Tibial nerve (tissue), 4 donors: Measurements from ENCODE around the gene FXYD5. TPM values are rescaled to one million over a fixed set of nuclear protein-coding genes. Genes with fewer than 3 reads are reported as not detected.
A peak's percentile ranks its signal among the peaks of the same experiment; 100 is the strongest.

ENCODE experiments used
- DNase-seq, 2 donors: peaks; one replicate each; pipeline ENCODE4 v3.0.0-alpha.2; 2019; ENCODE audit warnings: low spot score in 2 of 2
- H3K27ac ChIP-seq, 4 donors: fragments of 200-600 bp; sonication (generic) in 3 of 4; one replicate each; pipeline ENCODE4 v1.5.1; 2017 to 2019; ENCODE audit warnings: mild to moderate bottlenecking in 1 of 4
- H3K27me3 ChIP-seq, 2 donors: fragments of 200-600 bp; sonication (generic) in 1 of 2; one replicate each; pipeline versions ENCODE4 v1.5.1 to v1.6.0; 2017 to 2019
- H3K36me3 ChIP-seq, 3 donors: fragments of 200-600 bp; sonication (generic); one replicate each; pipeline ENCODE4 v1.5.1; 2018 to 2019
- H3K4me1 ChIP-seq, 4 donors: fragments of 200-600 bp; sonication (generic) in 3 of 4; one replicate each; pipeline ENCODE4 v1.5.1; 2017 to 2019
- H3K4me3 ChIP-seq, 4 donors: fragments of 200-600 bp; sonication (generic) in 3 of 4; one replicate each; pipeline ENCODE4 v1.5.1; 2017 to 2019; ENCODE audit warnings: mild to moderate bottlenecking in 1 of 4, moderate library complexity in 1 of 4
- H3K9me3 ChIP-seq, 4 donors: fragments of 200-600 bp; sonication (generic) in 3 of 4; one replicate each; pipeline ENCODE4 v1.5.1; 2017 to 2019
- CTCF ChIP-seq, 5 experiments: fragments of 200-600 bp in 3 of 5; fragments of 450-650 bp in 2 of 5; sonication (generic) in 3 of 5; IDR thresholded peaks; one replicate each; pipeline ENCODE4 v1.5.1; 2016 to 2019; ENCODE audit warnings: antibody characterized with exemption in 5 of 5, mild to moderate bottlenecking in 3 of 5, moderate library complexity in 2 of 5
- EP300 ChIP-seq, 2 donors: sonication (generic); formaldehyde crosslinking; IDR thresholded peaks; one replicate each; pipeline ENCODE4 v1.6.1; 2017; ENCODE audit warnings: antibody characterized with exemption in 2 of 2, mild to moderate bottlenecking in 1 of 2
- POLR2A ChIP-seq, 2 donors: fragments of 450-650 bp; IDR thresholded peaks; one replicate each; pipeline ENCODE4 v1.6.1; 2017; ENCODE audit warnings: antibody characterized with exemption in 2 of 2, mild to moderate bottlenecking in 2 of 2, moderate library complexity in 2 of 2
- whole genome bisulfite sequencing, 2 donors: methylation state at CpG; one replicate each; pipeline ENCODE4 v1.1.5; 2018; 5-methylcytosine and 5-hydroxymethylcytosine counted together
- total RNA-seq, 4 donors: library from RNA; depleted of rRNA; stranded (reverse); fragments of >200 nt; gene quantifications; one replicate each; pipeline ENCODE4 v1.1.0, GENCODE V29; 2016

Gene FXYD5
- total RNA-seq, 4 donors from 2014 or later, result 19.9 to 53.4 (median 37.5) TPM

DNA sequence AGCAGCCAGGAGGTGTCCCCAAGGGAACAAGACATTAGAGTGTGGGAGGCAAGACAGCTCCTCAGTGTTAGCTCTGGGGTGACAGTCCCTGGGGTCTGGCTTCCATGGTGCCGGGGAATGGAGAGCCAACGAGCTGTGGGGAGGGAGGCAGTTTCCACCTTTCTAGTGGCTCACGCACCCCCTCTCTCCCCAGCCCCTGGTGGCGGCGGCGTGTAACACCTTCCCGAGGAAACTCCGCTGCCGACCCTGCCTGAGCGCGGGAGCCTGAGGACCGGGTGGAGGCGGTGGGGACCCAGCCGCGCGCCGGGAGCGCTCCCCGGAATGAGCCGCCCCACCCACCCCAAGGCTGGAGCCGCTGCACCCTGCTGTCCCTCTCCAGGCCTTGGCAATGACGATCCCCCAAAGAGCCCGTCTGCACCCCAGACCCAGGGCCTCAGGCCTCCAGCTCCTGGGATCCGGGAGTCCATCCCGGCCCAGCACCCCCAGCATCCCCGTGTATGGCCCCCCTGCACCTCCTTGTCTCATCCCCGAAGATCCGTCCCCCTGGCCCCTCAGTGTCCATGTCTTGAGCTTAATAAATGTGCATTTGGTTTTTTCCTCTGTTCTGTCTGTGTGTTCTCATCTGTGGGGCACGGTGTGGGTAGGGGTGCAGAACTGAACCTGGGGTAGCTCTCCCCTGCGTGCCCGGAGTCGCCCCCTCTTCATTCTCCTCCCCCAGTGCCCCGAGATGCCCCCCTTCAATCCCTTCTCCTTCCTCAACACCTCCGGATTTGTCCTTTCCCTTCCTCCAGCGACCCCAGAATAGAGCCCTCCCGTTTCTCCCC is 622 bp upstream of the FXYD5 start:
- Histone ChIP-seq H3K4me3 (peak overlapping the region; percentile 28 to 63 (median 48)), H3K27me3 (peaks cover 0 to 35% of the 10 kb centered on the region in 2 donors), H3K36me3 (peaks cover 0 to 17% (median 6%) of the 10 kb centered on the region in 3 donors), H3K4me1 (peaks cover 0 to 37% (median 5%) of the 10 kb centered on the region in 4 donors), H3K27ac (peak overlapping the region in 3 of 4 donors; percentile 53 to 87 (median 78)), H3K9me3 (no peaks in the 10 kb centered on the region)
- 3% methylated on average over 34 to 36 of the region's 36 CpGs for WGBS, 2 donors
- TF ChIP-seq POLR2A (IDR thresholded peaks at IDR 0.05), result no peak
- no peak for TF ChIP-seq EP300 (IDR thresholded peaks at IDR 0.05)
- peak; percentile 12 to 63 (median 53) for TF ChIP-seq CTCF (IDR thresholded peaks at IDR 0.05)
- DNase-seq, result no peak

- Histone ChIP-seq H3K4me3 (peak overlapping the region; percentile 28 to 63 (median 48)), H3K27ac (peak overlapping the region in 2 of 4 donors; percentile 78 to 87), H3K36me3 (peaks cover 0 to 33% (median 9%) of the 10 kb centered on the region in 3 donors), H3K9me3 (no peaks in the 10 kb centered on the region), H3K27me3 (peaks cover 0 to 35% of the 10 kb centered on the region in 2 donors), H3K4me1 (peaks cover 0 to 37% (median 5%) of the 10 kb centered on the region in 4 donors)
- DNase-seq, result no peak
- WGBS, 2 donors, result 26 to 40% methylated on average over 5 to 14 of the region's 17 CpGs
- TF ChIP-seq POLR2A (IDR thresholded peaks at IDR 0.05), result no peak
These were observed 906 bp downstream of the FXYD5 start for GRCh38 chr19:35155441-35155840.

GRCh38 chr19:35155981-35156672 is 1.6 kb downstream of the FXYD5 start:
- 94% methylated on average over 6 of the region's 6 CpGs for WGBS, 2 donors
- Histone ChIP-seq H3K27me3 (peaks cover 0 to 35% of the 10 kb centered on the region in 2 donors), H3K36me3 (peaks cover 0 to 38% (median 9%) of the 10 kb centered on the region in 3 donors), H3K4me3 (peak overlapping the region in 1 of 4 donors; percentile 63), H3K4me1 (peaks cover 0 to 37% (median 5%) of the 10 kb centered on the region in 4 donors), H3K27ac (peak overlapping the region in 2 of 4 donors; percentile 78 to 87), H3K9me3 (no peaks in the 10 kb centered on the region)
- no peak for TF ChIP-seq POLR2A (IDR thresholded peaks at IDR 0.05)
- TF ChIP-seq CTCF (IDR thresholded peaks at IDR 0.05), result no peak
- TF ChIP-seq EP300 (IDR thresholded peaks at IDR 0.05), result no peak
- DNase-seq, result no peak

DNA sequence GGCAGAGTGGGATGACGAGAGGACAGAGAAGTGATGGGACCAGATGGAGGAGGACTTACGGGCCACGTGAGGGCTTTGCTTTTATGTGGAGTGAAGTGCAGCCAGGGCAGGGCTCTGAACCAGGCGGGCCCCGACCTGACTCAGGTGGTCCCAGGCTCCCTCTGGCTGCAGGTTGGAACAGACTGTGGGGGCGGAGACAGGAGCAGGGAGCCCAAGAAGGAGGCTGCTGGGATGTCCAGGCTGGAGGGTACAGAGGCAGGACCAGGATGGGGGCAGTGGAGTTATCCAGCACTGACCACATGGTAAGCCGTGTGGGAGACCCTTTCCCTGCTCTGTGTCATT is 2.1 kb downstream of the FXYD5 start:
- peaks cover 0 to 35% of the 10 kb centered on the region in 2 donors for H3K27me3 ChIP-seq
- DNase-seq, result no peak
- no peak overlapping the region for H3K27ac ChIP-seq
- 79 to 80% methylated on average over 7 of the region's 7 CpGs for WGBS, 2 donors
- no peak for TF ChIP-seq EP300 (IDR thresholded peaks at IDR 0.05)
- no peak for TF ChIP-seq CTCF (IDR thresholded peaks at IDR 0.05)
- TF ChIP-seq POLR2A (IDR thresholded peaks at IDR 0.05), result no peak
- peaks cover 0 to 37% (median 5%) of the 10 kb centered on the region in 4 donors for H3K4me1 ChIP-seq
- peaks cover 0 to 5% (median 0%) of the 10 kb centered on the region in 4 donors for H3K9me3 ChIP-seq
- H3K4me3 ChIP-seq, result no peak overlapping the region
- peaks cover 0 to 43% (median 9%) of the 10 kb centered on the region in 3 donors for H3K36me3 ChIP-seq

GRCh38 chr19:35157431-35157830 is 2.9 kb downstream of the FXYD5 start:
- Histone ChIP-seq H3K27me3 (peaks cover 0 to 35% of the 10 kb centered on the region in 2 donors), H3K36me3 (peaks cover 0 to 51% (median 9%) of the 10 kb centered on the region in 3 donors), H3K4me3 (no peak overlapping the region), H3K4me1 (peaks cover 0 to 37% (median 5%) of the 10 kb centered on the region in 4 donors), H3K27ac (no peak overlapping the region), H3K9me3 (peaks cover 0 to 11% (median 0%) of the 10 kb centered on the region in 4 donors)
- DNase-seq, result no peak
- TF ChIP-seq POLR2A (IDR thresholded peaks at IDR 0.05) (no peak), CTCF (IDR thresholded peaks at IDR 0.05) (no peak), EP300 (IDR thresholded peaks at IDR 0.05) (no peak)
- WGBS, 2 donors, result 93 to 96% methylated on average over 4 of the region's 4 CpGs
